HepG2 (cell line): ENCODE measurements around the gene ATP13A1. TPM values are rescaled to one million over a fixed set of nuclear protein-coding genes. Genes with fewer than 3 reads are reported as not detected.

Source experiments
- ATAC-seq: fragments of 200-7000 bp; cut with Tn5 transposase; 3 replicates; pipeline ENCODE4 v1.9.1; 2020; ENCODE audit warnings: mild to moderate bottlenecking, moderate library complexity
- BruUV-seq: library from RNA; stranded (reverse); fragments of 400-500 nt; replicated peaks from 2 replicates; lab custom pipeline; 2021; lab: Mats Ljungman, UMichigan
- CTCF ChIA-PET: fragments of 300-600 bp; formaldehyde crosslinking; extraction: SDS; loops from one replicate; lab custom pipeline; 2021; ENCODE audit warnings: low total read pairs, inconsistent platforms, low intra/inter-chr PET ratio; lab: Yijun Ruan, JAX
- POLR2A ChIA-PET: fragments of 350-600 bp; sonication (Branson Sonifier 250); formaldehyde crosslinking; loops from one replicate; lab custom pipeline; 2020; ENCODE audit warnings: antibody characterized with exemption, inconsistent platforms; lab: Yijun Ruan, JAX
- DNase-seq: peaks from one replicate; pipeline ENCODE4 v3.0.0-alpha.2; 2015; ENCODE audit warnings: low spot score
- FAIRE-seq: peaks from 3 replicates; lab custom pipeline; 2011; peaks lifted over from hg19 to GRCh38; lab: Jason Lieb, UNC
- H2AFZ ChIP-seq: one replicate; pipeline ENCODE4 v1.6.1; 2011; ENCODE audit warnings: low read length, inconsistent platforms
- H3K27ac ChIP-seq: fragments of 300-600 bp; 3 replicates; pipeline ENCODE4 v1.8.0; 2011; ENCODE audit warnings: mixed run types, mild to moderate bottlenecking, mixed read lengths, low read length, inconsistent platforms; ENCODE audit not compliant: insufficient read depth; ENCODE audit errors: extremely low read length
- H3K27me3 ChIP-seq, 2 experiments: fragments of 200-600 bp in 1 of 2; 2 replicates in 1 of 2; 3 replicates in 1 of 2; pipeline versions ENCODE4 v1.6.0 to v1.8.0; 2011; ENCODE audit warnings: low read length in 2 of 2, mild to moderate bottlenecking in 2 of 2, moderate library complexity in 2 of 2, inconsistent platforms in 1 of 2; ENCODE audit not compliant: insufficient read depth in 2 of 2, control insufficient read depth in 1 of 2
- H3K36me3 ChIP-seq, 2 experiments: fragments of 200-600 bp in 1 of 2; replicated peaks in 1 of 2; 2 replicates in 1 of 2; 3 replicates in 1 of 2; pipeline versions ENCODE4 v1.5.1 to v1.8.0; 2011; ENCODE audit warnings: low read length in 2 of 2, inconsistent platforms in 1 of 2; ENCODE audit not compliant: insufficient read depth in 2 of 2, control insufficient read depth in 1 of 2
- H3K4me1 ChIP-seq: 2 replicates; pipeline ENCODE4 v1.5.1; 2012; ENCODE audit warnings: low read length, inconsistent platforms; ENCODE audit not compliant: insufficient read depth
- H3K4me2 ChIP-seq: 2 replicates; pipeline ENCODE4 v1.6.0; 2011; ENCODE audit warnings: low read depth, low read length, inconsistent platforms
- H3K4me3 ChIP-seq, 3 experiments: fragments of 200-600 bp in 1 of 3; sonication (generic), shearing (Covaris generic) in 1 of 3; replicated peaks in 1 of 3; 2 replicates each; pipeline ENCODE4 v1.5.1; 2011 to 2016; ENCODE audit warnings: low read length in 3 of 3, inconsistent platforms in 2 of 3, low read depth in 2 of 3, mild to moderate bottlenecking in 2 of 3, control low read depth in 1 of 3, mixed read lengths in 1 of 3; ENCODE audit not compliant: insufficient read depth in 1 of 3
- H3K79me2 ChIP-seq: one replicate; pipeline ENCODE4 v1.6.1; 2011; ENCODE audit warnings: low read length, inconsistent platforms; ENCODE audit not compliant: insufficient read depth
- H3K9ac ChIP-seq: 2 replicates; pipeline ENCODE4 v1.6.0; 2011; ENCODE audit warnings: mild to moderate bottlenecking, low read depth, low read length, inconsistent platforms; ENCODE audit not compliant: insufficient read depth
- H3K9me3 ChIP-seq: 2 replicates; pipeline ENCODE4 v1.5.1; 2012; ENCODE audit warnings: mild to moderate bottlenecking, low read length
- H4K20me1 ChIP-seq: 2 replicates; pipeline ENCODE4 v1.6.0; 2011; ENCODE audit warnings: inconsistent platforms, mild to moderate bottlenecking, low read length, moderate library complexity; ENCODE audit not compliant: insufficient read depth
- EP300 ChIP-seq, 3 experiments: sonication (generic) in 1 of 3; formaldehyde crosslinking in 1 of 3; IDR thresholded peaks; 2 replicates each; pipeline versions ENCODE4 v1.5.1 to v1.6.1; 2011 to 2020; ENCODE audit warnings: low read depth in 2 of 3, low read length in 2 of 3, borderline replicate concordance in 1 of 3, improper control_type of control experiment in 1 of 3, mild to moderate bottlenecking in 1 of 3, missing genetic modification reagents in 1 of 3, moderate library complexity in 1 of 3
- NFKBIZ ChIP-seq: IDR thresholded peaks from 2 replicates; pipeline ENCODE4 v1.6.1; 2018; ENCODE audit warnings: missing genetic modification reagents, missing compliant biosample characterization
- ZNF501 ChIP-seq: sonication (generic); formaldehyde crosslinking; IDR thresholded peaks from 2 replicates; pipeline ENCODE4 v1.5.1; 2020; ENCODE audit warnings: mild to moderate bottlenecking, moderate library complexity, missing genetic modification reagents
- ZNF552 ChIP-seq: sonication (generic); formaldehyde crosslinking; IDR thresholded peaks from 2 replicates; pipeline ENCODE4 v1.9.0; 2022; ENCODE audit warnings: missing genetic modification reagents, mild to moderate bottlenecking, borderline replicate concordance
- ZNF572 ChIP-seq: sonication (generic); formaldehyde crosslinking; IDR thresholded peaks from 2 replicates; pipeline ENCODE4 v1.5.1; 2020; ENCODE audit warnings: mild to moderate bottlenecking, missing genetic modification reagents
- ZNF713 ChIP-seq: sonication (generic); formaldehyde crosslinking; IDR thresholded peaks from 2 replicates; pipeline ENCODE4 v1.4.0; 2020; ENCODE audit warnings: mild to moderate bottlenecking, missing genetic modification reagents
- ZNF773 ChIP-seq: sonication (generic); formaldehyde crosslinking; IDR thresholded peaks from 2 replicates; pipeline ENCODE4 v1.4.0; 2020; ENCODE audit warnings: missing genetic modification reagents, borderline replicate concordance
- WGBS: methylation state at CpG from one replicate; pipeline ENCODE4 v1.1.6; 2017; ENCODE audit warnings: low lambda C conversion rate; 5-methylcytosine and 5-hydroxymethylcytosine counted together
- in situ Hi-C: cut with HindIII; loops from 2 replicates; pipeline ENCODE4 v1.10.0; 2017; ENCODE audit warnings: low pct_unique_long_range_greater_than_20kb; ENCODE audit not compliant: extremely low pct_ligation_motif_present
- intact Hi-C: fragments of 100-400 bp; cut with micrococcal nuclease; formaldehyde crosslinking; loops from one replicate; pipeline ENCODE4 v1.10.0; 2022; ENCODE audit not compliant: unreplicated experiment
- polyA plus RNA-seq, 8 experiments: library from polyadenylated mRNA; depleted of rRNA in 3 of 8; stranded (reverse) in 7 of 8; unstranded in 1 of 8; fragments of >200 nt; fragmentation: Illumina TruSeq in 4 of 8; extraction: Trizol in 4 of 8; gene quantifications; 2 replicates each; pipeline versions ENCODE4 v1.2.1 to v1.2.3, GENCODE V29; 2011 to 2016; ENCODE audit warnings: low read depth in 4 of 8, missing spikeins in 1 of 8, mixed read lengths in 1 of 8; ENCODE audit not compliant: insufficient read depth in 1 of 8
- total RNA-seq, 5 experiments: library from RNA; depleted of rRNA; stranded (reverse); fragments of >200 nt; fragmentation: Illumina TruSeq; extraction: Trizol; gene quantifications; 2 replicates each; pipeline ENCODE4 v1.2.3, GENCODE V29; 2016; ENCODE audit warnings: low read depth in 1 of 5
- TF ChIP-seq, protein P1 (sequence below): IDR thresholded peaks from 2 replicates; pipeline ENCODE4 v1.6.1; 2016
- TF ChIP-seq, protein P2 (sequence below): sonication (generic); formaldehyde crosslinking; IDR thresholded peaks from 2 replicates; pipeline ENCODE4 v1.4.0; 2020; ENCODE audit warnings: missing genetic modification reagents
- TF ChIP-seq, protein P3 (sequence below): IDR thresholded peaks from 2 replicates; pipeline ENCODE4 v1.6.1; 2012; ENCODE audit warnings: low read length, improper control_type of control experiment

The ATP13A1 gene
- total and polyA plus RNA-seq, 2 of the 13 experiments (the other 11 are each of a cell fraction or from before 2014, with no cell fraction given): 23.2 to 41.7 TPM

DNA sequence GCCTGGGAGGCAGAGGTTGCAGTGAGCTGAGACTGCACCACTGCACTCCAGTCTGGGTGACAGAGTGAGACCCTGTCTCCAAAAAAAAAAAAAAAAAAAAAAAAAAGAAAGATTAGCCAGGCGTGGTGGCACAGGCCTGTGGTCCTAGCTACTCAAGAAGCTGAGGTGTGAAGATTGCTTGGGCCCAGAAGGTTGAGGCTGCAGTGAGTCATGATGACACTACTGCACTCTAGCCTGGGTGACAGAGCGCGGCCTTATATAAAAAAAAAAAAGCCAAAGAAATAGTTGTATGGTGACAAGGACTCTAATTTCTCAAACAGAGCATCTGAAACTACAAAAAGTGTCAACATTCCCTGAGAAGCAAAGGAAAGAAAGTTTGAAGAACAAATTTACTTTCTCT is 48.4 kb downstream of the ATP13A1 start:
- BruUV-seq: no TSS peak
- peaks cover 21% of the 10 kb centered on the region for H3K4me1 ChIP-seq

More for the DNA sequence above, 48.4 kb downstream of the ATP13A1 start:
- Histone ChIP-seq H3K27me3 (peaks cover 0 to 3% of the 10 kb centered on the region in 2 experiments; a peak in 2 of 5 replicates), H2AFZ (no peak overlapping the region), H3K4me2 (no peak overlapping the region), H3K36me3 (no peaks in the 10 kb centered on the region), H3K9me3 (no peaks in the 10 kb centered on the region), H3K4me3 (no peak overlapping the region), H3K9ac (no peak overlapping the region), H3K79me2 (no peaks in the 10 kb centered on the region), H4K20me1 (no peaks in the 10 kb centered on the region), H3K27ac (no peak overlapping the region)
- 24% methylated on average over 3 of the region's 3 CpGs for WGBS
- no peak for FAIRE-seq
- no peak for ATAC-seq
- TF ChIP-seq ZNF773 (no peak), ZNF501 (CRISPR knock-in tag) (no peak), ZNF552 (CRISPR knock-in tag) (no peak), NFKBIZ (CRISPR knock-in tag) (no peak), ZNF713 (CRISPR knock-in tag) (no peak), ZNF572 (CRISPR knock-in tag) (no peak), EP300 (IDR thresholded peaks at IDR 0.05; ENCODE audit: low read depth in 2 of 2, low read length in 2 of 2) (no peak), EP300 (CRISPR knock-in tag; IDR thresholded peaks at IDR 0.05; ENCODE audit: borderline replicate concordance) (no peak)
- TF ChIP-seq, protein P1, sequence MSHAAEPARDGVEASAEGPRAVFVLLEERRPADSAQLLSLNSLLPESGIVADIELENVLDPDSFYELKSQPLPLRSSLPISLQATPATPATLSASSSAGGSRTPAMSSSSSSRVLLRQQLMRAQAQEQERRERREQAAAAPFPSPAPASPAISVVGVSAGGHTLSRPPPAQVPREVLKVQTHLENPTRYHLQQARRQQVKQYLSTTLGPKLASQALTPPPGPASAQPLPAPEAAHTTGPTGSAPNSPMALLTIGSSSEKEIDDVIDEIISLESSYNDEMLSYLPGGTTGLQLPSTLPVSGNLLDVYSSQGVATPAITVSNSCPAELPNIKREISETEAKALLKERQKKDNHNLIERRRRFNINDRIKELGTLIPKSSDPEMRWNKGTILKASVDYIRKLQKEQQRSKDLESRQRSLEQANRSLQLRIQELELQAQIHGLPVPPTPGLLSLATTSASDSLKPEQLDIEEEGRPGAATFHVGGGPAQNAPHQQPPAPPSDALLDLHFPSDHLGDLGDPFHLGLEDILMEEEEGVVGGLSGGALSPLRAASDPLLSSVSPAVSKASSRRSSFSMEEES: no peak
- TF ChIP-seq, protein P2, sequence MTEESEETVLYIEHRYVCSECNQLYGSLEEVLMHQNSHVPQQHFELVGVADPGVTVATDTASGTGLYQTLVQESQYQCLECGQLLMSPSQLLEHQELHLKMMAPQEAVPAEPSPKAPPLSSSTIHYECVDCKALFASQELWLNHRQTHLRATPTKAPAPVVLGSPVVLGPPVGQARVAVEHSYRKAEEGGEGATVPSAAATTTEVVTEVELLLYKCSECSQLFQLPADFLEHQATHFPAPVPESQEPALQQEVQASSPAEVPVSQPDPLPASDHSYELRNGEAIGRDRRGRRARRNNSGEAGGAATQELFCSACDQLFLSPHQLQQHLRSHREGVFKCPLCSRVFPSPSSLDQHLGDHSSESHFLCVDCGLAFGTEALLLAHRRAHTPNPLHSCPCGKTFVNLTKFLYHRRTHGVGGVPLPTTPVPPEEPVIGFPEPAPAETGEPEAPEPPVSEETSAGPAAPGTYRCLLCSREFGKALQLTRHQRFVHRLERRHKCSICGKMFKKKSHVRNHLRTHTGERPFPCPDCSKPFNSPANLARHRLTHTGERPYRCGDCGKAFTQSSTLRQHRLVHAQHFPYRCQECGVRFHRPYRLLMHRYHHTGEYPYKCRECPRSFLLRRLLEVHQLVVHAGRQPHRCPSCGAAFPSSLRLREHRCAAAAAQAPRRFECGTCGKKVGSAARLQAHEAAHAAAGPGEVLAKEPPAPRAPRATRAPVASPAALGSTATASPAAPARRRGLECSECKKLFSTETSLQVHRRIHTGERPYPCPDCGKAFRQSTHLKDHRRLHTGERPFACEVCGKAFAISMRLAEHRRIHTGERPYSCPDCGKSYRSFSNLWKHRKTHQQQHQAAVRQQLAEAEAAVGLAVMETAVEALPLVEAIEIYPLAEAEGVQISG (CRISPR knock-in tag): no peak
- TF ChIP-seq, protein P3, sequence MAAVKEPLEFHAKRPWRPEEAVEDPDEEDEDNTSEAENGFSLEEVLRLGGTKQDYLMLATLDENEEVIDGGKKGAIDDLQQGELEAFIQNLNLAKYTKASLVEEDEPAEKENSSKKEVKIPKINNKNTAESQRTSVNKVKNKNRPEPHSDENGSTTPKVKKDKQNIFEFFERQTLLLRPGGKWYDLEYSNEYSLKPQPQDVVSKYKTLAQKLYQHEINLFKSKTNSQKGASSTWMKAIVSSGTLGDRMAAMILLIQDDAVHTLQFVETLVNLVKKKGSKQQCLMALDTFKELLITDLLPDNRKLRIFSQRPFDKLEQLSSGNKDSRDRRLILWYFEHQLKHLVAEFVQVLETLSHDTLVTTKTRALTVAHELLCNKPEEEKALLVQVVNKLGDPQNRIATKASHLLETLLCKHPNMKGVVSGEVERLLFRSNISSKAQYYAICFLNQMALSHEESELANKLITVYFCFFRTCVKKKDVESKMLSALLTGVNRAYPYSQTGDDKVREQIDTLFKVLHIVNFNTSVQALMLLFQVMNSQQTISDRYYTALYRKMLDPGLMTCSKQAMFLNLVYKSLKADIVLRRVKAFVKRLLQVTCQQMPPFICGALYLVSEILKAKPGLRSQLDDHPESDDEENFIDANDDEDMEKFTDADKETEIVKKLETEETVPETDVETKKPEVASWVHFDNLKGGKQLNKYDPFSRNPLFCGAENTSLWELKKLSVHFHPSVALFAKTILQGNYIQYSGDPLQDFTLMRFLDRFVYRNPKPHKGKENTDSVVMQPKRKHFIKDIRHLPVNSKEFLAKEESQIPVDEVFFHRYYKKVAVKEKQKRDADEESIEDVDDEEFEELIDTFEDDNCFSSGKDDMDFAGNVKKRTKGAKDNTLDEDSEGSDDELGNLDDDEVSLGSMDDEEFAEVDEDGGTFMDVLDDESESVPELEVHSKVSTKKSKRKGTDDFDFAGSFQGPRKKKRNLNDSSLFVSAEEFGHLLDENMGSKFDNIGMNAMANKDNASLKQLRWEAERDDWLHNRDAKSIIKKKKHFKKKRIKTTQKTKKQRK: no peak
- DNase-seq: no peak
- ChIA-PET POLR2A (no interaction called here), CTCF (no interaction called here)
- intact Hi-C loops: no loop called here
- in situ Hi-C loops: no loop called here
